HepG2 (cell line): Measurements from ENCODE around the gene CLDN9. TPM values are rescaled to one million over a fixed set of nuclear protein-coding genes. Genes with fewer than 3 reads are reported as not detected.

Experiments used
- E2F5 ChIP-seq: sonication (generic); formaldehyde crosslinking; conservative IDR thresholded peaks from 2 replicates; pipeline ENCODE4 v1.4.0; 2020; ENCODE audit warnings: missing genetic modification reagents
- ESRRA ChIP-seq: sonication (generic); formaldehyde crosslinking; IDR thresholded peaks from 2 replicates; pipeline ENCODE4 v1.5.1; 2020; ENCODE audit warnings: mild to moderate bottlenecking, low read depth, missing genetic modification reagents
- POLR2AphosphoS5 ChIP-seq: IDR thresholded peaks from 2 replicates; pipeline ENCODE4 v1.6.1; 2012; ENCODE audit warnings: low read depth, low read length
- SOX6 ChIP-seq, 2 experiments: fragments of 450-650 bp in 1 of 2; sonication (generic) in 1 of 2; formaldehyde crosslinking in 1 of 2; IDR thresholded peaks; 2 replicates each; pipeline versions ENCODE4 v1.4.0 to v1.6.1; 2017 to 2020; ENCODE audit warnings: antibody characterized with exemption in 1 of 2, mild to moderate bottlenecking in 1 of 2, missing genetic modification reagents in 1 of 2
- U2AF2 ChIP-seq: fragments of 200-400 bp; formaldehyde crosslinking; IDR thresholded peaks from 2 replicates; pipeline ENCODE4 v1.6.1; 2017; ENCODE audit warnings: low read depth, mild to moderate bottlenecking, low read length
- ZNF496 ChIP-seq: sonication (generic); formaldehyde crosslinking; IDR thresholded peaks from 2 replicates; pipeline ENCODE4 v1.8.1; 2023; ENCODE audit warnings: mild to moderate bottlenecking, moderate library complexity, missing genetic modification reagents; ENCODE audit not compliant: insufficient replicate concordance
- ZNF670 ChIP-seq: sonication (generic); formaldehyde crosslinking; IDR thresholded peaks from 2 replicates; pipeline ENCODE4 v1.8.0; 2022; ENCODE audit warnings: mild to moderate bottlenecking, missing genetic modification reagents, borderline replicate concordance
- ZNF713 ChIP-seq: sonication (generic); formaldehyde crosslinking; IDR thresholded peaks from 2 replicates; pipeline ENCODE4 v1.4.0; 2020; ENCODE audit warnings: mild to moderate bottlenecking, missing genetic modification reagents
- polyA plus RNA-seq, 8 experiments: library from polyadenylated mRNA; depleted of rRNA in 3 of 8; stranded (reverse) in 7 of 8; unstranded in 1 of 8; fragments of >200 nt; fragmentation: Illumina TruSeq in 4 of 8; extraction: Trizol in 4 of 8; gene quantifications; 2 replicates each; pipeline versions ENCODE4 v1.2.1 to v1.2.3, GENCODE V29; 2011 to 2016; ENCODE audit warnings: low read depth in 4 of 8, missing spikeins in 1 of 8, mixed read lengths in 1 of 8; ENCODE audit not compliant: insufficient read depth in 1 of 8
- total RNA-seq, 5 experiments: library from RNA; depleted of rRNA; stranded (reverse); fragments of >200 nt; fragmentation: Illumina TruSeq; extraction: Trizol; gene quantifications; 2 replicates each; pipeline ENCODE4 v1.2.3, GENCODE V29; 2016; ENCODE audit warnings: low read depth in 1 of 5
- TF ChIP-seq, protein P1 (sequence below): sonication (generic); formaldehyde crosslinking; IDR thresholded peaks from 2 replicates; pipeline ENCODE4 v1.4.0; 2020; ENCODE audit warnings: missing genetic modification reagents
- TF ChIP-seq, protein P2 (sequence below): IDR thresholded peaks from 2 replicates; pipeline ENCODE4 v1.6.1; 2016; ENCODE audit warnings: mild to moderate bottlenecking
- TF ChIP-seq, protein P3 (sequence below): sonication (generic); formaldehyde crosslinking; IDR thresholded peaks from 2 replicates; pipeline ENCODE4 v1.5.0; 2020; ENCODE audit warnings: missing genetic modification reagents, mild to moderate bottlenecking, borderline replicate concordance
- TF ChIP-seq, protein P4 (sequence below): sonication (generic); formaldehyde crosslinking; IDR thresholded peaks from 2 replicates; pipeline ENCODE4 v1.9.0; 2021; ENCODE audit warnings: missing genetic modification reagents, mild to moderate bottlenecking, borderline replicate concordance
- TF ChIP-seq, protein P5 (sequence below): sonication (generic); formaldehyde crosslinking; IDR thresholded peaks from 2 replicates; pipeline ENCODE4 v1.4.0; 2020; ENCODE audit warnings: missing genetic modification reagents
- TF ChIP-seq, protein P6 (sequence below): sonication (generic); formaldehyde crosslinking; IDR thresholded peaks from 2 replicates; pipeline ENCODE4 v1.4.0; 2020; ENCODE audit warnings: missing genetic modification reagents

Gene CLDN9
- total and polyA plus RNA-seq, 2 of the 13 experiments (the other 11 are each of a cell fraction or from before 2014, with no cell fraction given), result 0.15 to 0.26 TPM

DNA sequence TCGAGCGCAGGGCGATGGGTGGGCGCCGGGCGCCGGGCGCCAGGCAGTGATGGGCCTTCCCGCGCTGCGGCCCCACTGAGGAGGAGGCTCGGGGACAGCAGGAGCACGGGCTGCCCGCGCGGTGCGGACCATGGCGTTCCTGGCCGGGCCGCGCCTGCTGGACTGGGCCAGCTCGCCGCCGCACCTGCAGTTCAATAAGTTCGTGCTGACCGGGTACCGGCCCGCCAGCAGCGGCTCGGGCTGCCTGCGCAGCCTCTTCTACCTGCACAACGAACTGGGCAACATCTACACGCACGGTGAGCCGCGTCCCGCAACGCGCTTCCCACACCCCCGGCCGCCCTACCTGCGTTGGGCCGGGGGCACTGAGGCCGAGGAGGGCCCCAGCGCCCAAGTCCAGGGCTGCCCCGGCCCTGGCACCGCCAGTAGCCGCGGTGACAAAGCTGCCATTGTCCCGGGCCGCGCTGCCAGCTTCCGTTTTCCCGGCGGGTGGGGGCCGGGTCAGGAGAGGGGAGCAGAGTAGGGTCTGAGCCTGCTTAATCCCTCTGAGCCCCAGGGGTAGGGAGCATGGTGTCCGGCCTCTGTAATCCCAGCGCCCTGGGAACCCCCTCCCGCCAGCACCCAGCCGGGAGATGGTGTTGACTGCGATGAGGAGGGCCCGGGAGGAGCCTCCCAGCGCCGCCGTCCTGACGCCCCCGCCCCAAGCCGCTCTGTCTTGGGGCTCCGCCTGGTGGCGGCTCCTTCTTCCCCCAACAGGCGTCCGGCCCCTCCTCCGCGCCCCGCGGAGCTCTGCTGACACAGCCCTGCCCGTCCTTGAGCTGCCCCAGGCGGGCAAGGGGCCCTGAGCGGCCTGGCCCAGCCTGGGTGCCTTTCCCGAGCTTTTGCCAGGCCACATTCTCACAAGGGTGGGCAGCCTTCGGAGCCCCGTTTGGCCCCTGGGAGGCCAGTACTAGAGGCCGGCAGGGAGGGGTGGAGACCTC lies 42.9 kb upstream of the CLDN9 start (continued):
- TF ChIP-seq, protein P1, sequence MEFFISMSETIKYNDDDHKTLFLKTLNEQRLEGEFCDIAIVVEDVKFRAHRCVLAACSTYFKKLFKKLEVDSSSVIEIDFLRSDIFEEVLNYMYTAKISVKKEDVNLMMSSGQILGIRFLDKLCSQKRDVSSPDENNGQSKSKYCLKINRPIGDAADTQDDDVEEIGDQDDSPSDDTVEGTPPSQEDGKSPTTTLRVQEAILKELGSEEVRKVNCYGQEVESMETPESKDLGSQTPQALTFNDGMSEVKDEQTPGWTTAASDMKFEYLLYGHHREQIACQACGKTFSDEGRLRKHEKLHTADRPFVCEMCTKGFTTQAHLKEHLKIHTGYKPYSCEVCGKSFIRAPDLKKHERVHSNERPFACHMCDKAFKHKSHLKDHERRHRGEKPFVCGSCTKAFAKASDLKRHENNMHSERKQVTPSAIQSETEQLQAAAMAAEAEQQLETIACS (CRISPR knock-in tag), result peak; percentile 34; the same call in 1 of the 2 replicates
- TF ChIP-seq, protein P2, sequence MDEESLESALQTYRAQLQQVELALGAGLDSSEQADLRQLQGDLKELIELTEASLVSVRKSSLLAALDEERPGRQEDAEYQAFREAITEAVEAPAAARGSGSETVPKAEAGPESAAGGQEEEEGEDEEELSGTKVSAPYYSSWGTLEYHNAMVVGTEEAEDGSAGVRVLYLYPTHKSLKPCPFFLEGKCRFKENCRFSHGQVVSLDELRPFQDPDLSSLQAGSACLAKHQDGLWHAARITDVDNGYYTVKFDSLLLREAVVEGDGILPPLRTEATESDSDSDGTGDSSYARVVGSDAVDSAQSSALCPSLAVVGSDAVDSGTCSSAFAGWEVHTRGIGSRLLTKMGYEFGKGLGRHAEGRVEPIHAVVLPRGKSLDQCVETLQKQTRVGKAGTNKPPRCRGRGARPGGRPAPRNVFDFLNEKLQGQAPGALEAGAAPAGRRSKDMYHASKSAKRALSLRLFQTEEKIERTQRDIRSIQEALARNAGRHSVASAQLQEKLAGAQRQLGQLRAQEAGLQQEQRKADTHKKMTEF (CRISPR knock-in tag), result peak; percentile 86; the same call in 1 of the 2 replicates
- TF ChIP-seq U2AF2 (no peak), SOX6 (IDR thresholded peaks at IDR 0.05) (no peak), SOX6 (CRISPR knock-in tag; IDR thresholded peaks at IDR 0.05) (peak; percentile 55), ESRRA (CRISPR knock-in tag) (0 out of 2 replicates have a peak, but pooled peaks have one; percentile 33), ZNF496 (CRISPR knock-in tag) (no peak), ZNF670 (CRISPR knock-in tag) (no peak), ZNF713 (CRISPR knock-in tag) (no peak), POLR2AphosphoS5 (peak; percentile 31; the same call in 1 of the 2 replicates), E2F5 (no peak)
- TF ChIP-seq, protein P3, sequence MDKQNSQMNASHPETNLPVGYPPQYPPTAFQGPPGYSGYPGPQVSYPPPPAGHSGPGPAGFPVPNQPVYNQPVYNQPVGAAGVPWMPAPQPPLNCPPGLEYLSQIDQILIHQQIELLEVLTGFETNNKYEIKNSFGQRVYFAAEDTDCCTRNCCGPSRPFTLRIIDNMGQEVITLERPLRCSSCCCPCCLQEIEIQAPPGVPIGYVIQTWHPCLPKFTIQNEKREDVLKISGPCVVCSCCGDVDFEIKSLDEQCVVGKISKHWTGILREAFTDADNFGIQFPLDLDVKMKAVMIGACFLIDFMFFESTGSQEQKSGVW (CRISPR knock-in tag), result no peak
- TF ChIP-seq, protein P4, sequence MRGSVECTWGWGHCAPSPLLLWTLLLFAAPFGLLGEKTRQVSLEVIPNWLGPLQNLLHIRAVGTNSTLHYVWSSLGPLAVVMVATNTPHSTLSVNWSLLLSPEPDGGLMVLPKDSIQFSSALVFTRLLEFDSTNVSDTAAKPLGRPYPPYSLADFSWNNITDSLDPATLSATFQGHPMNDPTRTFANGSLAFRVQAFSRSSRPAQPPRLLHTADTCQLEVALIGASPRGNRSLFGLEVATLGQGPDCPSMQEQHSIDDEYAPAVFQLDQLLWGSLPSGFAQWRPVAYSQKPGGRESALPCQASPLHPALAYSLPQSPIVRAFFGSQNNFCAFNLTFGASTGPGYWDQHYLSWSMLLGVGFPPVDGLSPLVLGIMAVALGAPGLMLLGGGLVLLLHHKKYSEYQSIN, result no peak
- TF ChIP-seq, protein P5, sequence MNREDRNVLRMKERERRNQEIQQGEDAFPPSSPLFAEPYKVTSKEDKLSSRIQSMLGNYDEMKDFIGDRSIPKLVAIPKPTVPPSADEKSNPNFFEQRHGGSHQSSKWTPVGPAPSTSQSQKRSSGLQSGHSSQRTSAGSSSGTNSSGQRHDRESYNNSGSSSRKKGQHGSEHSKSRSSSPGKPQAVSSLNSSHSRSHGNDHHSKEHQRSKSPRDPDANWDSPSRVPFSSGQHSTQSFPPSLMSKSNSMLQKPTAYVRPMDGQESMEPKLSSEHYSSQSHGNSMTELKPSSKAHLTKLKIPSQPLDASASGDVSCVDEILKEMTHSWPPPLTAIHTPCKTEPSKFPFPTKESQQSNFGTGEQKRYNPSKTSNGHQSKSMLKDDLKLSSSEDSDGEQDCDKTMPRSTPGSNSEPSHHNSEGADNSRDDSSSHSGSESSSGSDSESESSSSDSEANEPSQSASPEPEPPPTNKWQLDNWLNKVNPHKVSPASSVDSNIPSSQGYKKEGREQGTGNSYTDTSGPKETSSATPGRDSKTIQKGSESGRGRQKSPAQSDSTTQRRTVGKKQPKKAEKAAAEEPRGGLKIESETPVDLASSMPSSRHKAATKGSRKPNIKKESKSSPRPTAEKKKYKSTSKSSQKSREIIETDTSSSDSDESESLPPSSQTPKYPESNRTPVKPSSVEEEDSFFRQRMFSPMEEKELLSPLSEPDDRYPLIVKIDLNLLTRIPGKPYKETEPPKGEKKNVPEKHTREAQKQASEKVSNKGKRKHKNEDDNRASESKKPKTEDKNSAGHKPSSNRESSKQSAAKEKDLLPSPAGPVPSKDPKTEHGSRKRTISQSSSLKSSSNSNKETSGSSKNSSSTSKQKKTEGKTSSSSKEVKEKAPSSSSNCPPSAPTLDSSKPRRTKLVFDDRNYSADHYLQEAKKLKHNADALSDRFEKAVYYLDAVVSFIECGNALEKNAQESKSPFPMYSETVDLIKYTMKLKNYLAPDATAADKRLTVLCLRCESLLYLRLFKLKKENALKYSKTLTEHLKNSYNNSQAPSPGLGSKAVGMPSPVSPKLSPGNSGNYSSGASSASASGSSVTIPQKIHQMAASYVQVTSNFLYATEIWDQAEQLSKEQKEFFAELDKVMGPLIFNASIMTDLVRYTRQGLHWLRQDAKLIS (CRISPR knock-in tag), result no peak
- TF ChIP-seq, protein P6, sequence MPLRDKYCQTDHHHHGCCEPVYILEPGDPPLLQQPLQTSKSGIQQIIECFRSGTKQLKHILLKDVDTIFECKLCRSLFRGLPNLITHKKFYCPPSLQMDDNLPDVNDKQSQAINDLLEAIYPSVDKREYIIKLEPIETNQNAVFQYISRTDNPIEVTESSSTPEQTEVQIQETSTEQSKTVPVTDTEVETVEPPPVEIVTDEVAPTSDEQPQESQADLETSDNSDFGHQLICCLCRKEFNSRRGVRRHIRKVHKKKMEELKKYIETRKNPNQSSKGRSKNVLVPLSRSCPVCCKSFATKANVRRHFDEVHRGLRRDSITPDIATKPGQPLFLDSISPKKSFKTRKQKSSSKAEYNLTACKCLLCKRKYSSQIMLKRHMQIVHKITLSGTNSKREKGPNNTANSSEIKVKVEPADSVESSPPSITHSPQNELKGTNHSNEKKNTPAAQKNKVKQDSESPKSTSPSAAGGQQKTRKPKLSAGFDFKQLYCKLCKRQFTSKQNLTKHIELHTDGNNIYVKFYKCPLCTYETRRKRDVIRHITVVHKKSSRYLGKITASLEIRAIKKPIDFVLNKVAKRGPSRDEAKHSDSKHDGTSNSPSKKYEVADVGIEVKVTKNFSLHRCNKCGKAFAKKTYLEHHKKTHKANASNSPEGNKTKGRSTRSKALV (CRISPR knock-in tag), result peak; percentile 57
